SK-N-SH treated with all-trans-retinoic acid at 6 μM for 48 hours (cell line): ENCODE results near the gene LMO7.
A peak's percentile ranks its signal among the peaks of the same experiment; 100 is the strongest.

Experiments
- ATAC-seq: fragments of 200-7000 bp; cut with Tn5 transposase; 3 replicates; pipeline ENCODE4 v1.9.1; 2020; ENCODE audit warnings: mild to moderate bottlenecking, moderate library complexity
- ARNTL ChIP-seq: fragments of 450-650 bp; formaldehyde crosslinking; IDR thresholded peaks from 2 replicates; pipeline ENCODE4 v1.5.0; 2020; ENCODE audit warnings: low read depth, mild to moderate bottlenecking, moderate library complexity, borderline replicate concordance
- CSDC2 ChIP-seq: fragments of 250-450 bp; sonication (Bioruptor Pico); IDR thresholded peaks from 2 replicates; pipeline ENCODE4 v1.5.0; 2020; ENCODE audit warnings: mild to moderate bottlenecking, moderate library complexity
- CSRNP3 ChIP-seq: fragments of 250-450 bp; sonication (Bioruptor Pico); IDR thresholded peaks from 2 replicates; pipeline ENCODE4 v1.5.1; 2021; ENCODE audit warnings: mild to moderate bottlenecking, moderate library complexity
- ESRRG ChIP-seq: fragments of 250-450 bp; sonication (Bioruptor Pico); IDR thresholded peaks from 2 replicates; pipeline ENCODE4 v1.6.1; 2021; ENCODE audit warnings: mild to moderate bottlenecking
- GLIS3 ChIP-seq: fragments of 250-450 bp; sonication (Bioruptor Pico); IDR thresholded peaks from 2 replicates; pipeline ENCODE4 v1.5.0; 2020; ENCODE audit warnings: mild to moderate bottlenecking, moderate library complexity
- ISL1 ChIP-seq: fragments of 250-450 bp; sonication (Bioruptor Pico); IDR thresholded peaks from 2 replicates; pipeline ENCODE4 v2.1.2; 2022; ENCODE audit warnings: mild to moderate bottlenecking, moderate library complexity
- OSR1 ChIP-seq: fragments of 250-450 bp; sonication (Bioruptor Pico); IDR thresholded peaks from 2 replicates; pipeline ENCODE4 v1.8.0; 2022; ENCODE audit warnings: moderate library complexity, mild to moderate bottlenecking, inconsistent platforms
- PATZ1 ChIP-seq: fragments of 250-450 bp; sonication (Bioruptor Pico); IDR thresholded peaks from 2 replicates; pipeline ENCODE4 v1.8.0; 2020; ENCODE audit warnings: mild to moderate bottlenecking, moderate library complexity, borderline replicate concordance
- POU6F1 ChIP-seq: fragments of 250-450 bp; sonication (Bioruptor Pico); IDR thresholded peaks from 2 replicates; pipeline ENCODE4 v1.8.0; 2021; ENCODE audit warnings: low read depth, mild to moderate bottlenecking, moderate library complexity, borderline replicate concordance
- PPARA ChIP-seq: fragments of 250-450 bp; sonication (Bioruptor Pico); IDR thresholded peaks from 2 replicates; pipeline ENCODE4 v1.5.0; 2020; ENCODE audit warnings: mild to moderate bottlenecking, borderline replicate concordance
- RARB ChIP-seq: fragments of 250-450 bp; sonication (Bioruptor Pico); IDR thresholded peaks from 2 replicates; pipeline ENCODE4 v1.8.0; 2021; ENCODE audit warnings: mild to moderate bottlenecking, moderate library complexity
- TCF4 ChIP-seq: fragments of 250-450 bp; sonication (Bioruptor Pico); IDR thresholded peaks from 2 replicates; pipeline ENCODE4 v1.8.0; 2021; ENCODE audit warnings: mild to moderate bottlenecking, moderate library complexity, borderline replicate concordance
- TOX ChIP-seq: fragments of 250-450 bp; sonication (Bioruptor Pico); IDR thresholded peaks from 2 replicates; pipeline ENCODE4 v1.8.0; 2021; ENCODE audit warnings: mild to moderate bottlenecking, moderate library complexity, borderline replicate concordance
- TSHZ2 ChIP-seq: fragments of 250-450 bp; sonication (Bioruptor Pico); IDR thresholded peaks from 2 replicates; pipeline ENCODE4 v1.5.0; 2020; ENCODE audit warnings: mild to moderate bottlenecking, moderate library complexity
- ZC3H10 ChIP-seq: fragments of 250-450 bp; sonication (Bioruptor Pico); IDR thresholded peaks from 2 replicates; pipeline ENCODE4 v1.5.1; 2021; ENCODE audit warnings: mild to moderate bottlenecking, moderate library complexity
- ZFP3 ChIP-seq: fragments of 250-450 bp; sonication (Bioruptor Pico); IDR thresholded peaks from 2 replicates; pipeline ENCODE4 v1.5.0; 2020; ENCODE audit warnings: mild to moderate bottlenecking, moderate library complexity
- ZFP30 ChIP-seq: fragments of 450-650 bp; formaldehyde crosslinking; IDR thresholded peaks from 2 replicates; pipeline ENCODE4 v1.5.0; 2022; ENCODE audit warnings: mild to moderate bottlenecking, moderate library complexity
- ZNF565 ChIP-seq: fragments of 450-650 bp; formaldehyde crosslinking; conservative IDR thresholded peaks from 2 replicates; pipeline ENCODE4 v1.5.0; 2020; ENCODE audit warnings: low read depth, mild to moderate bottlenecking, moderate library complexity
- ZNF70 ChIP-seq: fragments of 450-650 bp; formaldehyde crosslinking; IDR thresholded peaks from 2 replicates; pipeline ENCODE4 v1.5.0; 2020; ENCODE audit warnings: mild to moderate bottlenecking, moderate library complexity
- ZNF8 ChIP-seq: fragments of 450-650 bp; formaldehyde crosslinking; IDR thresholded peaks from 2 replicates; pipeline ENCODE4 v1.5.0; 2020; ENCODE audit warnings: mild to moderate bottlenecking, moderate library complexity

LMO7 gene

GRCh38 chr13:75603038-75603437 is 33.1 kb upstream of the LMO7 start:
- no peak for TF ChIP-seq CSDC2 (CRISPR knock-in tag)
- no peak for TF ChIP-seq TOX (CRISPR knock-in tag)
- TF ChIP-seq CSRNP3 (CRISPR knock-in tag), result no peak
- no peak for TF ChIP-seq PPARA
- TF ChIP-seq ESRRG, result no peak
- TF ChIP-seq RARB, result no peak
- no peak for TF ChIP-seq ZC3H10 (CRISPR knock-in tag)
- no peak for TF ChIP-seq ARNTL
- no peak for TF ChIP-seq OSR1 (CRISPR knock-in tag)
- TF ChIP-seq ZNF8 (CRISPR knock-in tag), result no peak
- no peak for TF ChIP-seq ZNF565 (CRISPR knock-in tag)
- no peak for TF ChIP-seq ZFP3 (CRISPR knock-in tag)
- TF ChIP-seq TCF4 (CRISPR knock-in tag), result no peak
- TF ChIP-seq ISL1 (CRISPR knock-in tag), result no peak
- no peak for TF ChIP-seq PATZ1 (CRISPR knock-in tag)
- TF ChIP-seq TSHZ2 (CRISPR knock-in tag), result no peak
- TF ChIP-seq POU6F1 (CRISPR knock-in tag), result no peak
- no peak for TF ChIP-seq ZFP30 (CRISPR knock-in tag)

GRCh38 chr13:75607447-75607846 is 28.7 kb upstream of the LMO7 start:
- ATAC-seq, result no peak
- peak; percentile 48; the same call in 1 of the 2 replicates for TF ChIP-seq ISL1 (CRISPR knock-in tag)
- TF ChIP-seq ZNF565 (CRISPR knock-in tag), result no peak
- TF ChIP-seq GLIS3 (CRISPR knock-in tag), result no peak
- no peak for TF ChIP-seq CSDC2 (CRISPR knock-in tag)

More at GRCh38 chr13:75603038-75603437, 33.1 kb upstream of the LMO7 start:
- ATAC-seq, result no peak

- TF ChIP-seq POU6F1 (CRISPR knock-in tag), result no peak
- TF ChIP-seq ISL1 (CRISPR knock-in tag), result no peak
- no peak for TF ChIP-seq CSDC2 (CRISPR knock-in tag)
- TF ChIP-seq ZC3H10 (CRISPR knock-in tag), result no peak
- TF ChIP-seq ZFP30 (CRISPR knock-in tag), result no peak
- no peak for TF ChIP-seq ZNF70 (CRISPR knock-in tag)
- no peak for TF ChIP-seq TCF4 (CRISPR knock-in tag)
- TF ChIP-seq ZNF565 (CRISPR knock-in tag), result no peak
- TF ChIP-seq PPARA, result no peak
- TF ChIP-seq TSHZ2 (CRISPR knock-in tag), result no peak
- no peak for TF ChIP-seq OSR1 (CRISPR knock-in tag)
- TF ChIP-seq, all 23 proteins: peak for 0
- no peak for ATAC-seq
Measured at GRCh38 chr13:75610466-75610865, 25.7 kb upstream of the LMO7 start.
